DMS 273 (cell line): ENCODE measurements around the gene RHOBTB3.

Experiments
- DNase-seq: peaks from one replicate; lab custom pipeline; 2025; ENCODE audit not compliant: unreplicated experiment; lab: John Stamatoyannopoulos, UW

Gene RHOBTB3

DNA sequence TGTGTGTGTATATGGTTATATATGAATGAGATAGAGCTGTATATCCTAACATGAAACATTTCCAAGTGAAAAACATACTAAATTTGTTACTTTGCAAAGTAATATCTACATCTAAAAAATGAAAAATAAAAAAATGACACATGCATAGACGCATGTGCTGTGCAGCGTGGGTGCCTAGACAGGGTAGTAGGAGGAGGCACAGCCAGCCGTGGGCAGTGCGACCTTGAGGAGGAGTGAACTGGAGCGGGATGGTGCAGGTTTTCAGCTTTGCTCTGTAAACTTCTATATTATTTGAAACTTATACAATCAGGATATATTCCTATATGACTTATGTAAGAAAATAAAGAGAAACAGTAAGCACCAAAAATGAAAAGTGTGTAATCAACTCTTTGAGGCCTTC lies 106.4 kb downstream of the RHOBTB3 start:
- DNase-seq, result no peak

DNA sequence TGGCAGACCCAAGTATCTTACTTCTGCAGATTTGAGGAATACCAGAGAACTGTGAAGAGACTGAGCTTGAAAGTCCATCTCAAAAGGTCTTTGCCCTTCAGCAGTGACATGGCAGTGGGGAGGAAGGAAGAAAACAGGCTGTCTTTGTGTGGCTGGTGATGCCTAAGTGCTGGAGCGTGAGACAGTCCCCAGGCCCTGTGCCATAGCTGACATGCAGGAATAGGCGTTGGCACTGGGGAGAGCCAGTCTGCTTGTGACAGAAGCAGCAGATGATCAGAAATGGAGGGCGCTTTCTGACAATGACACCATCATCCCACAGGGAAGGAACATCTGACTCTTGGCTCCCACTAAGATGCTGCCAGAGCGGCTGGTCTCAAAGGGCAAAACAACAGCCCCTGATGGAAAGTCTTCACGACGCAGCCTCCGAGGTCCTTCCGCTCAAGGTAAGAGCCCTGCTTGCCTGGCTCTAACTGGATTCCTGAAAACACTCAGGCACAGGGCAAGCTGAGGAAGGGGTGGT lies 106.9 kb downstream of the RHOBTB3 start:
- no peak for DNase-seq

- no peak for DNase-seq
Measured at GRCh38 chr5:95838556-95838955, 107.4 kb downstream of the RHOBTB3 start.

DNA sequence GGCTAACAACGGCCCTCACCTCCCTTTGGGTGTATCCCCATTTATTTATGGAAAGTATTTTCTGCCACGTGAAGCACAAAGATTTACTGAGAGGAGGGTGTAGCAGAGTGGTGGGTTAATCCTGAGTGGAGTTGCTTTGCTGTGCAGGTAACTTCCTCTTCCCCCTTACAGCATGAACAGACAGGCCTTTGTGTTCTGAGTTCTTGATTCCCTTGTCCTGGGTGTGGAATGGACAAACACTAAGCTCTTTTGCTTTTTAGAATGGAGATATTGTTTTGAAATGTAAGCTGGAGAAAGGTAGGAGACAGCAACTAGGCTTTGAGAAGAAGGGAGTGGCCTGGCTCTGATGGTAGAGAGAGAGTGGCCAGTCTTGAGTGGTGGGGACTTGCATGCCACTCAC lies 108.5 kb downstream of the RHOBTB3 start:
- no peak for DNase-seq

DNA sequence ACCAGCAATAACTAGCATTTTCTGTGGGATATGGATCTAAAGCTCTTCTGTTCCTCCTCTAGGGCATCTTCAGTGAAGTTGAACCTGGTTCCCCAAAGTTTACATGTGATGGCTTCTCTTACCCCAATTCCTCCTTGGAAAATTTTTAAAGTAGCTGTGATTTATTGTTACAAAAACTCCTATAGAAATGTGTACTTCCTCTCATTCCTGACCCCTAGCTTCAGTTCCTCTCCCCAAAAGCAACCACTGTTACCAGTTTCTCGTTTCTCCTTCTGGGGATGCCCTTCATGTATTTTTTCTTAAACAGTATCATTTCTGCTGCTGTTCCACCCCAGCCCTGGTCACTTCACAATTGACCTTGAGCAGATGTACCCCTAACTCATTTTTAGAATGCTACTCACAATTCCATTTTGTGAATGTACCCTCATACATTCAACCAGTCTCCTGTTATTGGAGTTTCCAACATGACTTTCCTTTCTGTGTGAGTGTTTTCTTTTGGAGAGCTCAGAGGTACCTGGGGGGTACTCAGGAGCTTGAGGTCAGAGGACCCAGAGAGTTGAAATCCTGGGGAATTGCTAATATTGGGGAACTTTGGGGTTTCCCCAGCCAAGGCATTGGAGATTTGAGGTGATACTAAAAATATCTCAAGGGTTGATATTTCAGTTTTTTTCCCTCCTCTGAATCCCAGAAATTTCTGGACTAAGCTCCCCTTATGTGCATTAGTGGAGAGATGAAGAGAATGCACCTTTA lies 110.0 kb downstream of the RHOBTB3 start:
- no peak for DNase-seq

DNA sequence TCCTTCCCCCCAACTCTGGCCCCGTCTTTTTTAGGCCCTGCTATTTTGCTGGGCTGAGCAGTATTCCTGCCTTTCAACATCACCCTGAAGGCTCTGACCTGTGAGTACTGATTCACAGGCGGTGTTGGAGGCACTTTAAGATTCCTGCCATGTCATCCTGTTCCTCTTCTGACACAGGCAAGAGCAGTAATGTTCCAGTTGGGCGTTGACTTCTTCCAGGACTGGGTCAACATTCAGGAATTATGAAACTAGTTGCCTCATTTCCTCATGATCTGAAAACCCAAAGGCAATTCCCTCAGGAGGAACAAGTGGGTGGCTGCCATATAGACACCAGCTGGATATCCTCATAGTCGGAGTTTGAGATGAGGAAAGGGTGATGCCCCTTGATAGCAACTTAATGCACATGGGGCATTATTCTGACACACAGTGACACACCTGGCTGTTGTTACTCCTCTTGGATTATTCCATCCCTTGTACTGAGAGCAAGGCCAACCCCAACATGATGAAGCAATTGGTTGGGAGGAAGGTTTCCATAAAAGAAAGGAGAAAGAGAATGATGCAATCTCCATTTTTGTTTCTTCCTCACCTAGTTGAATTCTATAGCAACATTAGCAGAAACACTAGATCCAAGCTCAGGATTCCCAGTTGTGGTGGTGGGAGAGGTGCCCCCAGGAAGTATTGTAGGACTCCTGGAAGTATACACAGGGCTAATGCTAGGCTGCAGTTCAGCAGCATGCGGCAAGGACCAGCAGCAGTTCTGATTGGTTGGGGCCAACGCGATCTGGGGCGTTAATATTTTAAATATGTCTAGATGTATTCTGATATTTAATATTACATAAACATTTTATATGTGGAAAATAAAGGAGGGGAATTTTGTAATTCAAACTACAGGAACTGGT lies 111.0 kb downstream of the RHOBTB3 start:
- no peak for DNase-seq

DNA sequence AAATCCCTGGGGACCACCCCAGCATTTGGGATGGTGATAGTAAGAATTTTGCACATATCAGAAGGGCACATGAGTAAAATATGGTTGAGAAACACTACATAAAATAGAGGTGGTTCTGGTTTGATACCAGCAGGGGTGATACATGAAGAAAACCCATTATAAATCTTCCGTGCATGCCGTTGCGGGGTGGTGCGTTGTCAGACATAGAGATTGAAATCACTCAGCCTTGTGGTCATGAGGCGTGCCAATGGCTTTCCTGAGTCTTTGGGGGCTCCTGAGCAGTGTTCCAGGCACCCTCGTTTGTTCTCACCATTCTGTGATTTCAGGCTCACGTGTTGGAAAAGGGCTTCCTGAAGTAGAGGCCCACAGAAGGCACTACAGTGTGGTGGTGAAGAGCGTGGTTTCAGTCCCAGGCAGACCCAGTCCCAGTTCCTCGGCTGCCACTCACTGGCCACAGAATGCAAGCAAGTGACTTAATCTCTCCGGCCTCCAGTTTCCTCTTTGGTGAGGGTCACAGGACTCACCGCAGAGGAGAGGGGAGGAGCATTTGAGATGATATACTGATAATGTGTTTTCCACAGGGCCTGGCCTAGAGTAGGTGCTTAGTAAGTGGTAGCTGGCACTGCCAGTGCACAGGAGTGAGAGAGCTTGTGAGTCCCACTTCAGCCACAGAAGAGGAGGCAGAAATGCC lies 111.9 kb downstream of the RHOBTB3 start:
- no peak for DNase-seq

- no peak for DNase-seq
Measured at GRCh38 chr5:95843733-95844223, 112.6 kb downstream of the RHOBTB3 start.

DNA sequence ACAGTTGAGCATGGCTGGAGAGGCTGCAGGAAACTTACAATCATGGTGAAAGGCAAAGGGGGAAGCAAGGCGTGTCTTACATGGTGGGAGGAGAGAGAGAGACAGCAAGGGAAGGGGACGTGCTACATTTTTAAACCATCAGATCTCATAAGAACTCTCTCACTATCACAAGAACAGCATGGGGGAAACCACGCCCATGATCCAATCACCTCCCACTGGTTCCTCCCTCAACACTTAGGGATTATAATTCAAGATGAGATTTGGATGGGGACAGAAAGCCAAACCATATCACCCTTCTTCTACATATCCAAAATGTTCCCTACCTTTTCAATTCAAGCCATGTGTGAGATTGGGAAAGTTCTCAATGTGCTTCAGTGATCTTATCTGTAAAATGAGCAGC lies 114.3 kb downstream of the RHOBTB3 start:
- no peak for DNase-seq
